Activated T-cell treated with anti-CD3 and anti-CD28 coated beads, Interleukin-2, amount 50 U/mL, for 72 hours (primary cell): ENCODE results near the gene RPS6KC1. TPM values are rescaled to one million over a fixed set of nuclear protein-coding genes. Genes with fewer than 3 reads are reported as not detected.
"Not testable (repeated sequence)": the region's sequence is repeated elsewhere in the genome, so short reads cannot be mapped to it uniquely, and the experiment has no call there.

ENCODE experiments used
- ATAC-seq, 2 donors: fragments of 150-1000 bp; cut with Tn5 transposase; replicated peaks in 1 of 2; 2 replicates each; pipeline ENCODE4 v1.10.0; 2021; ENCODE audit warnings: moderate library complexity in 2 of 2, mild to moderate bottlenecking in 1 of 2
- DNase-seq, 2 donors: peaks; one replicate each; pipeline ENCODE4 v3.0.0; 2021 to 2022; ENCODE audit warnings: mixed read lengths in 1 of 2
- H3K27ac Mint-ChIP-seq: one replicate; pipeline ENCODE4 v1.8.0; 2022; ENCODE audit warnings: mild to moderate bottlenecking, moderate library complexity, mixed read lengths
- H3K27me3 Mint-ChIP-seq: one replicate; pipeline ENCODE4 v1.8.0; 2022; ENCODE audit warnings: low read depth, mixed read lengths
- H3K36me3 Mint-ChIP-seq, 2 donors: one replicate each; pipeline ENCODE4 v1.8.0; 2022; ENCODE audit warnings: mixed read lengths in 2 of 2, mild to moderate bottlenecking in 1 of 2; ENCODE audit not compliant: insufficient read depth in 2 of 2
- H3K4me1 Mint-ChIP-seq: one replicate; pipeline ENCODE4 v1.8.0; 2022; ENCODE audit warnings: low read depth, mixed read lengths
- H3K4me3 Mint-ChIP-seq, 2 donors: one replicate each; pipeline ENCODE4 v1.8.0; 2022; ENCODE audit warnings: mild to moderate bottlenecking in 2 of 2, mixed read lengths in 2 of 2, moderate library complexity in 2 of 2
- H3K9me3 Mint-ChIP-seq, 2 donors: one replicate each; pipeline ENCODE4 v1.8.0; 2022; ENCODE audit warnings: mixed read lengths in 2 of 2
- total RNA-seq, 2 donors: library from RNA; stranded (reverse); gene quantifications; one replicate each; pipeline ENCODE4 v1.2.3, GENCODE V29; 2022

RPS6KC1 gene
- total RNA-seq, 2 donors from 2014 or later, result 11.3 to 12.4 TPM

GRCh38 chr1:213065800-213066199, 14.8 kb downstream of the RPS6KC1 start:
- no peak for DNase-seq
- Mint-ChIP-seq H3K9me3 (no peaks in the 10 kb centered on the region), H3K4me1 (no peaks in the 10 kb centered on the region), H3K27ac (peak overlapping the region; percentile 72), H3K4me3 (no peak overlapping the region), H3K36me3 (no peaks in the 10 kb centered on the region), H3K27me3 (no peaks in the 10 kb centered on the region)
- no peak for ATAC-seq

GRCh38 chr1:213066363-213066762, 15.3 kb downstream of the RPS6KC1 start:
- ATAC-seq (no peak), DNase-seq (no peak)
- Mint-ChIP-seq H3K4me1 (peaks cover 4% of the 10 kb centered on the region), H3K27me3 (no peaks in the 10 kb centered on the region), H3K4me3 (no peak overlapping the region), H3K27ac (no peak overlapping the region), H3K9me3 (no peaks in the 10 kb centered on the region), H3K36me3 (no peaks in the 10 kb centered on the region)

- no peaks in the 10 kb centered on the region for H3K36me3 Mint-ChIP-seq
- no peak overlapping the region for H3K4me3 Mint-ChIP-seq
- no peaks in the 10 kb centered on the region for H3K27me3 Mint-ChIP-seq
- DNase-seq, result no peak
- H3K4me1 Mint-ChIP-seq, result peaks cover 9% of the 10 kb centered on the region
- no peak for ATAC-seq
- H3K27ac Mint-ChIP-seq, result no peak overlapping the region
- no peaks in the 10 kb centered on the region for H3K9me3 Mint-ChIP-seq
These were observed 16.3 kb downstream of the RPS6KC1 start for GRCh38 chr1:213067352-213067751.

GRCh38 chr1:213070406-213070805, 19.4 kb downstream of the RPS6KC1 start:
- Mint-ChIP-seq H3K27me3 (no peaks in the 10 kb centered on the region), H3K36me3 (peaks cover 0 to 2% of the 10 kb centered on the region in 2 donors), H3K4me1 (peaks cover 16% of the 10 kb centered on the region), H3K9me3 (no peaks in the 10 kb centered on the region), H3K4me3 (peak overlapping the region in 1 of 2 donors; percentile 22), H3K27ac (no peak overlapping the region)
- ATAC-seq, result peak; percentile 79 to 82
- peak; percentile 12 to 23 for DNase-seq

GRCh38 chr1:213075725-213076124, 24.7 kb downstream of the RPS6KC1 start:
- Mint-ChIP-seq H3K27me3 (no peaks in the 10 kb centered on the region), H3K9me3 (no peaks in the 10 kb centered on the region), H3K4me3 (no peak overlapping the region), H3K36me3 (peaks cover 0 to 6% of the 10 kb centered on the region in 2 donors), H3K4me1 (peaks cover 16% of the 10 kb centered on the region), H3K27ac (no peak overlapping the region)
- ATAC-seq, result no peak
- DNase-seq, result no peak

GRCh38 chr1:213082420-213083111, 31.5 kb downstream of the RPS6KC1 start:
- Mint-ChIP-seq H3K4me1 (peaks cover 19% of the 10 kb centered on the region), H3K9me3 (no peaks in the 10 kb centered on the region), H3K36me3 (peaks cover 4 to 8% of the 10 kb centered on the region in 2 donors), H3K27me3 (no peaks in the 10 kb centered on the region), H3K27ac (peak overlapping the region; percentile 44), H3K4me3 (peak overlapping the region; percentile 8 to 30)
- ATAC-seq (peak; percentile 25 to 56), DNase-seq (no peak)

GRCh38 chr1:213083112-213083445, 32.0 kb downstream of the RPS6KC1 start:
- Mint-ChIP-seq H3K36me3 (peaks cover 4 to 8% of the 10 kb centered on the region in 2 donors), H3K27ac (peak overlapping the region; percentile 44), H3K4me1 (peaks cover 19% of the 10 kb centered on the region), H3K9me3 (no peaks in the 10 kb centered on the region), H3K4me3 (peak overlapping the region; percentile 8 to 30), H3K27me3 (no peaks in the 10 kb centered on the region)
- peak in 1 of 2 donors; percentile 8 for DNase-seq
- peak; percentile 67 to 74 for ATAC-seq

- no peak for ATAC-seq
- H3K27me3 Mint-ChIP-seq, result no peaks in the 10 kb centered on the region
- peaks cover 6% of the 10 kb centered on the region for H3K4me1 Mint-ChIP-seq
- no peak for DNase-seq
- no peaks in the 10 kb centered on the region for H3K9me3 Mint-ChIP-seq
- peaks cover 3% of the 10 kb centered on the region in 2 donors for H3K36me3 Mint-ChIP-seq
- no peak overlapping the region for H3K4me3 Mint-ChIP-seq
- H3K27ac Mint-ChIP-seq, result no peak overlapping the region
These were observed 36.9 kb downstream of the RPS6KC1 start for GRCh38 chr1:213087911-213088310.

- no peak overlapping the region for H3K4me3 Mint-ChIP-seq
- peaks cover 0 to under 1% of the 10 kb centered on the region in 2 donors for H3K36me3 Mint-ChIP-seq
- DNase-seq (no peak), ATAC-seq (no peak)
- no peaks in the 10 kb centered on the region for H3K9me3 Mint-ChIP-seq
- H3K4me1 Mint-ChIP-seq, result no peaks in the 10 kb centered on the region
- H3K27me3 Mint-ChIP-seq, result no peaks in the 10 kb centered on the region
- H3K27ac Mint-ChIP-seq, result peak overlapping the region; percentile 50
These were observed 39.1 kb downstream of the RPS6KC1 start for GRCh38 chr1:213089924-213090677.

GRCh38 chr1:213094446-213094845, 43.4 kb downstream of the RPS6KC1 start:
- Mint-ChIP-seq H3K4me3 (no peak overlapping the region), H3K27me3 (no peaks in the 10 kb centered on the region), H3K36me3 (no peaks in the 10 kb centered on the region), H3K4me1 (no peaks in the 10 kb centered on the region), H3K9me3 (no peaks in the 10 kb centered on the region), H3K27ac (no peak overlapping the region)
- DNase-seq, result no peak
- ATAC-seq, result no peak

- H3K27ac Mint-ChIP-seq, result no peak overlapping the region
- no peaks in the 10 kb centered on the region for H3K36me3 Mint-ChIP-seq
- no peak for ATAC-seq
- DNase-seq, result no peak
- H3K4me3 Mint-ChIP-seq, result no peak overlapping the region
- no peaks in the 10 kb centered on the region for H3K27me3 Mint-ChIP-seq
- no peaks in the 10 kb centered on the region for H3K4me1 Mint-ChIP-seq
- H3K9me3 Mint-ChIP-seq, result no peaks in the 10 kb centered on the region
These were observed 44.4 kb downstream of the RPS6KC1 start for GRCh38 chr1:213095467-213095866.

- no peak overlapping the region for H3K4me3 Mint-ChIP-seq
- H3K9me3 Mint-ChIP-seq, result peaks cover 0 to 3% of the 10 kb centered on the region in 2 donors
- DNase-seq (no peak), ATAC-seq (no peak)
- H3K27me3 Mint-ChIP-seq, result no peaks in the 10 kb centered on the region
- no peak overlapping the region for H3K27ac Mint-ChIP-seq
- H3K36me3 Mint-ChIP-seq, result no peaks in the 10 kb centered on the region
- H3K4me1 Mint-ChIP-seq, result no peaks in the 10 kb centered on the region
These were observed 48.8 kb downstream of the RPS6KC1 start for GRCh38 chr1:213099682-213100399.

- not testable (repeated sequence) for H3K4me3 Mint-ChIP-seq, H3K9me3 Mint-ChIP-seq, ATAC-seq, H3K27ac Mint-ChIP-seq, H3K4me1 Mint-ChIP-seq, H3K36me3 Mint-ChIP-seq, DNase-seq, H3K27me3 Mint-ChIP-seq
These were observed 49.5 kb downstream of the RPS6KC1 start for GRCh38 chr1:213100565-213100964.
